ENCODE measurements around the gene ELOVL1.
"Not testable (repeated sequence)": the region's sequence is repeated elsewhere in the genome, so short reads cannot be mapped to it uniquely, and the experiment has no call there.

ELOVL1 gene

GRCh38 chr1:43367904-43368645, at the start of gene ELOVL1:
Gene ELOVL1, minus strand, starts transcription at chr1:43368011. Its CDS starts 2,402 bp downstream, at chr1:43365609.
- peak; percentile 81 for DNase-seq (ENCODE audit: low read depth)

- no peak for DNase-seq (ENCODE audit: low read depth)
These were observed 48.1 kb upstream of the ELOVL1 start for GRCh38 chr1:43415901-43416300.

- DNase-seq (ENCODE audit: low read depth): peak; percentile 28
These were observed 46.9 kb upstream of the ELOVL1 start for GRCh38 chr1:43414634-43415223.

- DNase-seq (ENCODE audit: low read depth): not testable (repeated sequence)
These were observed 45.6 kb upstream of the ELOVL1 start for GRCh38 chr1:43413426-43413825.

GRCh38 chr1:43410571-43410970, 42.8 kb upstream of the ELOVL1 start:
- DNase-seq (ENCODE audit: low read depth): no peak

- no peak for DNase-seq (ENCODE audit: low read depth)
These were observed 38.0 kb upstream of the ELOVL1 start for GRCh38 chr1:43405876-43406234.

GRCh38 chr1:43405219-43405875, 37.5 kb upstream of the ELOVL1 start:
- DNase-seq (ENCODE audit: low read depth): no peak

GRCh38 chr1:43404353-43404752, 36.5 kb upstream of the ELOVL1 start:
- DNase-seq (ENCODE audit: low read depth): no peak

GRCh38 chr1:43402089-43402865, 34.5 kb upstream of the ELOVL1 start:
- DNase-seq (ENCODE audit: low read depth): no peak

GRCh38 chr1:43400441-43400840, 32.6 kb upstream of the ELOVL1 start:
- not testable (repeated sequence) for DNase-seq (ENCODE audit: low read depth)

GRCh38 chr1:43398227-43398626, 30.4 kb upstream of the ELOVL1 start:
- DNase-seq (ENCODE audit: low read depth): no peak

GRCh38 chr1:43396059-43396458, 28.2 kb upstream of the ELOVL1 start:
- DNase-seq (ENCODE audit: low read depth): no peak

- no peak for DNase-seq (ENCODE audit: low read depth)
These were observed 27.7 kb upstream of the ELOVL1 start for GRCh38 chr1:43395523-43395922.

GRCh38 chr1:43392702-43393101, 24.9 kb upstream of the ELOVL1 start:
- DNase-seq (ENCODE audit: low read depth): no peak

- peak; percentile 83 for DNase-seq (ENCODE audit: low read depth)
These were observed 21.8 kb upstream of the ELOVL1 start, which contains the start of the genes MED8 and SZT2 for GRCh38 chr1:43389326-43390313. Gene MED8, minus strand, starts transcription at chr1:43389800. Its CDS starts 36 bp downstream, at chr1:43389764. Gene SZT2, plus strand, starts transcription at chr1:43389899. Its CDS starts 70 bp downstream, at chr1:43389969.

- no peak for DNase-seq (ENCODE audit: low read depth)
These were observed 20.8 kb upstream of the ELOVL1 start for GRCh38 chr1:43388613-43389012.

GRCh38 chr1:43387976-43388599, 20.3 kb upstream of the ELOVL1 start:
- DNase-seq (ENCODE audit: low read depth): no peak

GRCh38 chr1:43386676-43387075, 18.9 kb upstream of the ELOVL1 start:
- DNase-seq (ENCODE audit: low read depth): no peak

- DNase-seq (ENCODE audit: low read depth): no peak
These were observed 15.6 kb upstream of the ELOVL1 start for GRCh38 chr1:43383449-43383848.

- DNase-seq (ENCODE audit: low read depth): no peak
These were observed 14.4 kb upstream of the ELOVL1 start for GRCh38 chr1:43382027-43382779.

All from stimulated activated CD8-positive, alpha-beta memory T cell treated with anti-CD3 and anti-CD28 coated beads, Interleukin-12 subunit alpha, Interleukin-12 subunit beta, amount 100 ng/mL, for 4 hours (primary cell).